ENCODE measurements around the gene SUSD4. TPM values are rescaled to one million over a fixed set of nuclear protein-coding genes. Genes with fewer than 3 reads are reported as not detected.

Gene SUSD4
- total RNA-seq, 4 donors from 2014 or later, result 0.24 to 3.2 (median 0.90) TPM

- DNase-seq (ENCODE audit: low spot score) (no peak), ATAC-seq (ENCODE audit: low FRiP score) (no peak)
- TF ChIP-seq, protein P1, sequence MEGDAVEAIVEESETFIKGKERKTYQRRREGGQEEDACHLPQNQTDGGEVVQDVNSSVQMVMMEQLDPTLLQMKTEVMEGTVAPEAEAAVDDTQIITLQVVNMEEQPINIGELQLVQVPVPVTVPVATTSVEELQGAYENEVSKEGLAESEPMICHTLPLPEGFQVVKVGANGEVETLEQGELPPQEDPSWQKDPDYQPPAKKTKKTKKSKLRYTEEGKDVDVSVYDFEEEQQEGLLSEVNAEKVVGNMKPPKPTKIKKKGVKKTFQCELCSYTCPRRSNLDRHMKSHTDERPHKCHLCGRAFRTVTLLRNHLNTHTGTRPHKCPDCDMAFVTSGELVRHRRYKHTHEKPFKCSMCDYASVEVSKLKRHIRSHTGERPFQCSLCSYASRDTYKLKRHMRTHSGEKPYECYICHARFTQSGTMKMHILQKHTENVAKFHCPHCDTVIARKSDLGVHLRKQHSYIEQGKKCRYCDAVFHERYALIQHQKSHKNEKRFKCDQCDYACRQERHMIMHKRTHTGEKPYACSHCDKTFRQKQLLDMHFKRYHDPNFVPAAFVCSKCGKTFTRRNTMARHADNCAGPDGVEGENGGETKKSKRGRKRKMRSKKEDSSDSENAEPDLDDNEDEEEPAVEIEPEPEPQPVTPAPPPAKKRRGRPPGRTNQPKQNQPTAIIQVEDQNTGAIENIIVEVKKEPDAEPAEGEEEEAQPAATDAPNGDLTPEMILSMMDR (IDR thresholded peaks at IDR 0.05), result no peak
These were observed 16.4 kb downstream of the SUSD4 start for GRCh38 chr1:223347583-223347982.

DNA sequence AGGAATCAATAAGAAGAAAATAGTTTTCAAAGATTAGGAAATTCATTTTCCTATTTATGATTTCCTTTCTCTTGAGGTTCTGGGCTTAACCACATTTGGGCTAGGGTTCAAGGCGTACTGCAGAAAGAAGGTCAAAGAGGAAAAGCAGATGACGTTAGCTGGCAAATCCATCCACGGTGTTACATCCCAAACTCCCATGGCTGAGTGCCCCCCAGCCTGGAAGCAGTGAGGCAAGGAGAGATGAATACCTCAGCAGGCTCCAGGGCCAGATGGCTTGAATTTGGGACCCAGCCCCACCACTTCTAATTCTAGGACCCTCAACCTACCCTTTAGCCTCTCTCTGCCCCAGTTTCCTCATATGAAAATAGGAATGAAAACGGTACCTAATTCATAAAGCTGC is 17.7 kb downstream of the SUSD4 start:
- ATAC-seq (ENCODE audit: low FRiP score), result no peak
- DNase-seq (ENCODE audit: low spot score), result no peak
- TF ChIP-seq, protein P1 (IDR thresholded peaks at IDR 0.05), result no peak

GRCh38 chr1:223345720-223346119 is 18.3 kb downstream of the SUSD4 start:
- no peak for ATAC-seq (ENCODE audit: low FRiP score)
- DNase-seq (ENCODE audit: low spot score), result no peak
- TF ChIP-seq, protein P1 (IDR thresholded peaks at IDR 0.05), result no peak

DNA sequence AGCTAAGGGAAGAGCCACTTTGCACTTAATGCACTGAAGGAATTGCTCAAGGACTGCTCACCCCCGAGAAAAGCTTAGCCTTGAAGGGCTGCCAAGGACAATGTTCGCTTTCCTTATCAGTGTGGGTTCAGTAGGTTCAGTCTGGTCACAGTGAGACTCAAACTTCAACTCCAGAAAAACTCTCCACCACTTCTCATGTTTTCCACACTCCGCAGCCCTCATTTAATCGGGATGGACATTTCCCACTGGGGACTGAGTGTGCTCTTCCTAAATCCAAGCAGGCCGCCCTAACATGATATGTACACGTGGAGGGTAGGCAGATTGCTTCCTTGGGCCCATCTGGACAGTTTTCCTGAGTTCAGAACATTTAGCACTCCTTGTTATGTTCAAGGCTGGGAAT is 19.5 kb downstream of the SUSD4 start:
- TF ChIP-seq, protein P1 (IDR thresholded peaks at IDR 0.05), result no peak
- no peak for ATAC-seq (ENCODE audit: low FRiP score)
- no peak for DNase-seq (ENCODE audit: low spot score)

DNA sequence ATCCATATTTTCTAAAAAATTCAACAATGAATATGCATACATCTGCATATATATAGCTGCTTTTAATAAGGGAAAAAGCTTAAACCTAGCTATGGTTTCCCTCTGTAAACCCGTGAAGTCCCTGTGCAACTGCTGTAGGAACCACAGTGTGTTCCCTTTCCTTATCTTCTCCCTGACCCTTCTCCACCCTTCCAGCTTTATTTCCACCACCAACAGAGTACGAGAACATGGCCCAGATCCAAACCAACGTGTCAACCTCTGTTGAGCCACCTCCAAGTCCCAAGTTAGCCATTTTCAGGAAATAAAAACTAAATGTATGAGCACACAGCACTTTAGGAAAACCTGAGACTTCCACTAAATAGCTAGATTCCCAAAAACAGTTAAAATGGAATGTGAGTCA is 20.3 kb downstream of the SUSD4 start:
- ATAC-seq (ENCODE audit: low FRiP score) (no peak), DNase-seq (ENCODE audit: low spot score) (no peak)
- TF ChIP-seq, protein P1 (IDR thresholded peaks at IDR 0.05), result no peak

- DNase-seq (ENCODE audit: low spot score) (no peak), ATAC-seq (ENCODE audit: low FRiP score) (no peak)
- TF ChIP-seq, protein P1 (IDR thresholded peaks at IDR 0.05), result no peak
These were observed 22.9 kb downstream of the SUSD4 start for GRCh38 chr1:223341121-223341520.

DNA sequence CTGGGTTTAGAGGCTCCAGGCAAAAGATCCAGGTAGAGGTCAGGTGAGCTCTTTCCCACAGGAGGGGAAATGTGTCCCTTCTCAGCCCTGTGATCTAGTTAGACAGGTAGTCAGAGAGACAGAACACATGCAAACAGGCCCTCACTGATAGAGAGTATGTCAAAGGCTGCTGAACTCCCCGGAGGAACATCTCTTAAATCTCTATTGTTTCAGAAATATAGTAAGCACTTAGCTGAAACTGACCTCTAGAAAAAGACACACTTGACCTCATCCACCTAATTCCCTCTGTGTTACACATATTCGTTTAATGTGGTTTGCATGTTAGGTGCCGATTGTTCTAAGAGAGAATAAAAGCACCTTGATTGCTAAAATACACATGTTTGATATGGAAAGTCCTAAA is 23.3 kb downstream of the SUSD4 start:
- ATAC-seq (ENCODE audit: low FRiP score) (no peak), DNase-seq (ENCODE audit: low spot score) (no peak)
- TF ChIP-seq, protein P1 (IDR thresholded peaks at IDR 0.05), result no peak

Measured in omental fat pad (tissue), 4 donors.